Natural killer cell treated with Interleukin-12 subunit alpha and Interleukin-12 subunit beta and Interleukin-15 and Interleukin-18, amount 100 ng/mL, for 72 hours (primary cell): ENCODE results near the gene SLC13A1. TPM values are rescaled to one million over a fixed set of nuclear protein-coding genes. Genes with fewer than 3 reads are reported as not detected.
"Not testable (repeated sequence)": the region's sequence is repeated elsewhere in the genome, so short reads cannot be mapped to it uniquely, and the experiment has no call there.

ENCODE experiments used
- ATAC-seq, 2 donors: fragments of 150-1000 bp; cut with Tn5 transposase in 1 of 2; sonication (Bioruptor Pico), chemical (Tn5 transposase) in 1 of 2; 2 replicates each; pipeline ENCODE4 v1.10.0; 2021
- DNase-seq: peaks from one replicate; pipeline ENCODE4 v3.0.0; 2022; ENCODE audit warnings: low spot score
- H3K27ac Mint-ChIP-seq, 2 donors: 1 replicate in 1 of 2; 2 replicates in 1 of 2; pipeline ENCODE4 v1.8.0; 2022; ENCODE audit warnings: mixed read lengths in 2 of 2, mild to moderate bottlenecking in 1 of 2, moderate library complexity in 1 of 2
- H3K27me3 Mint-ChIP-seq, 2 donors: 1 replicate in 1 of 2; 2 replicates in 1 of 2; pipeline ENCODE4 v1.8.0; 2022; ENCODE audit warnings: mixed read lengths in 2 of 2
- H3K36me3 Mint-ChIP-seq: one replicate; pipeline ENCODE4 v1.8.0; 2022; ENCODE audit warnings: mixed read lengths
- H3K4me1 Mint-ChIP-seq, 2 donors: 1 replicate in 1 of 2; 2 replicates in 1 of 2; pipeline ENCODE4 v1.8.0; 2022; ENCODE audit warnings: low read depth in 2 of 2, mixed read lengths in 2 of 2, mild to moderate bottlenecking in 1 of 2
- H3K4me3 Mint-ChIP-seq: one replicate; pipeline ENCODE4 v1.8.0; 2022; ENCODE audit warnings: mixed read lengths
- H3K9me3 Mint-ChIP-seq: 2 replicates; pipeline ENCODE4 v1.8.0; 2022; ENCODE audit warnings: mixed read lengths
- total RNA-seq, 2 donors: library from RNA; stranded (reverse); gene quantifications; one replicate each; pipeline ENCODE4 v1.2.3, GENCODE V29; 2022

The SLC13A1 gene, protein sequence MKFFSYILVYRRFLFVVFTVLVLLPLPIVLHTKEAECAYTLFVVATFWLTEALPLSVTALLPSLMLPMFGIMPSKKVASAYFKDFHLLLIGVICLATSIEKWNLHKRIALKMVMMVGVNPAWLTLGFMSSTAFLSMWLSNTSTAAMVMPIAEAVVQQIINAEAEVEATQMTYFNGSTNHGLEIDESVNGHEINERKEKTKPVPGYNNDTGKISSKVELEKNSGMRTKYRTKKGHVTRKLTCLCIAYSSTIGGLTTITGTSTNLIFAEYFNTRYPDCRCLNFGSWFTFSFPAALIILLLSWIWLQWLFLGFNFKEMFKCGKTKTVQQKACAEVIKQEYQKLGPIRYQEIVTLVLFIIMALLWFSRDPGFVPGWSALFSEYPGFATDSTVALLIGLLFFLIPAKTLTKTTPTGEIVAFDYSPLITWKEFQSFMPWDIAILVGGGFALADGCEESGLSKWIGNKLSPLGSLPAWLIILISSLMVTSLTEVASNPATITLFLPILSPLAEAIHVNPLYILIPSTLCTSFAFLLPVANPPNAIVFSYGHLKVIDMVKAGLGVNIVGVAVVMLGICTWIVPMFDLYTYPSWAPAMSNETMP
- not detected for total RNA-seq

DNA sequence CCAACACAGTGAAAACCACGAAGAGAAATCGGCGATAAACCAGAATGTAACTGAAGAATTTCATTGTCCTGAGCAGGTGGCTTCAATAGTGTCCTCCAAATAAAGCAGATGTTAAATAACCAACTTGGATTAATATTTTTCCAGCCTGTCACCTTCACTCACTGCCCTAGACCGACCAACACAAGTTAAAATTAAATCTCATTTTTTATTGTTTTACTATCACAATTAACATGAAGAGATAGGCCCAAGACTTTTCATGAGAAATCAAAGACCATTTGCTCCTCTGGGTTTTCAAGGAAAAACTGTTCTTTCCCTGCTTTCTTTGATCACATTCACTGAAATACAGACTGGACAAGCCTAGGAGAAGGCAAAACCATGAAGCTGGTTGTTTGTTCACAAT, at the start of gene SLC13A1:
Gene SLC13A1 (minus strand): TSS at position 87 of the 400 bp plus-strand sequence. CDS start 23 bp downstream, at position 64.
- peaks cover 4% of the 10 kb centered on the region for H3K9me3 Mint-ChIP-seq
- H3K27me3 Mint-ChIP-seq = no peaks in the 10 kb centered on the region
- DNase-seq = no peak
- H3K4me1 Mint-ChIP-seq = no peaks in the 10 kb centered on the region
- H3K27ac Mint-ChIP-seq = no peak within 1 kb of the TSS
- no peaks in the 10 kb centered on the region for H3K36me3 Mint-ChIP-seq
- no peak for ATAC-seq
- no peak within 1 kb of the TSS for H3K4me3 Mint-ChIP-seq

- H3K27me3 Mint-ChIP-seq = no peaks in the 10 kb centered on the region
- H3K9me3 Mint-ChIP-seq = peaks cover 13% of the 10 kb centered on the region
- no peaks in the 10 kb centered on the region for H3K4me1 Mint-ChIP-seq
- no peak for DNase-seq
- no peak for ATAC-seq
- H3K36me3 Mint-ChIP-seq = no peaks in the 10 kb centered on the region
- no peak overlapping the region for H3K27ac Mint-ChIP-seq
- no peak overlapping the region for H3K4me3 Mint-ChIP-seq
These were observed 45.0 kb upstream of the SLC13A1 start for GRCh38 chr7:123244768-123245167.

GRCh38 chr7:123242467-123243092, 42.8 kb upstream of the SLC13A1 start:
- H3K27me3 Mint-ChIP-seq = no peaks in the 10 kb centered on the region
- H3K9me3 Mint-ChIP-seq = peaks cover 9% of the 10 kb centered on the region
- H3K4me1 Mint-ChIP-seq = no peaks in the 10 kb centered on the region

GRCh38 chr7:123241809-123242208, 42.0 kb upstream of the SLC13A1 start:
- Mint-ChIP-seq H3K36me3 (no peaks in the 10 kb centered on the region), H3K4me1 (no peaks in the 10 kb centered on the region), H3K27ac (no peak overlapping the region), H3K27me3 (no peaks in the 10 kb centered on the region), H3K9me3 (peaks cover 9% of the 10 kb centered on the region), H3K4me3 (no peak overlapping the region)
- no peak for DNase-seq
- no peak for ATAC-seq

More at GRCh38 chr7:123242467-123243092, 42.8 kb upstream of the SLC13A1 start:
- DNase-seq = no peak
- Mint-ChIP-seq H3K4me3 (no peak overlapping the region), H3K27ac (no peak overlapping the region), H3K36me3 (no peaks in the 10 kb centered on the region)
- no peak for ATAC-seq

DNA sequence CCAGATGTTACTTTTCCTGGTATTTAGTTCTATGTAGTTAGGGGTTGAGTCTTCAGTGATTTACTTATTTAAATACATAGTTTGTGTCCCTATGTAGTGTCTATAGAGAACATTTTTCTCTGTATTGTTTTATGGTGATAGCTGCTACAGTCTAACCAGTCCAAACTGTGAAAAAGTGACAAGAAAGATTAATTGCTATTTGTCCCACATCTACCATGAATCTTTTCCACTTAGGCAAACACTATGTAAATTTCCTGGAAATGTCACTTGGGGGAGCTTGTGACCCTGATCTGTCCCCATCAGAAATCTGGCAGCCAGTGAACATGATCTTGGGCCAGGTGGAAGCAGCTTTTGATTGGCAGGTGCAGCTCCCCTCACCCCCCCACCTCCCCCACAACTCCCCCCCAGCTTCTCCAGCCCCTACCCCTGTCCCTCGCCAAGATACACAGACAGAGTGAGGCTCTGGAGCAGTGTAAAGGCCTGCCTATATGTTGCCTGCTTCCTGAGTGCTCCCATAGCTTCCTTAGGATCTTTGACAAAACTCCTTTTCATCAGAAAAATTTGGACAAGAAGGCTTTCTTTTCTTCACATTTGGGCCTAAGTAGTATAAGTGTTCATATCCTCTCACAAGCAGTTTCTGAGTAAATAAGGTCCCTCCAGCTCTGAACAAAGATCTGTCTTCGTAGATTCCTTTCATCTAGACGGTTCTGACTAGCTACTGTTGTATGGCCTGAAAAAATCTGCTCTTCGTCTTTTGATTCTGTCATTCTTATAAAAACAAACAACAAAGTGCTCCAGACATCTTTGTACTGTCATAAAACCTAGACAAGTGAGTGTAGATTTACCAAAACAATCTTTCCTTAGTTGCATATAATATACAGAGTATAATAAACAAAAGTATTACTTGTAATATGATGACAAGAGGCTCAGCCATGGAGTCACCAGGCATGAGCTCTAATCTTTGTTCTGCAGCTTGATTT, 31.5 kb upstream of the SLC13A1 start:
- H3K27ac Mint-ChIP-seq = no peak overlapping the region
- no peak for ATAC-seq
- no peaks in the 10 kb centered on the region for H3K36me3 Mint-ChIP-seq
- no peak overlapping the region for H3K4me3 Mint-ChIP-seq
- peaks cover 11% of the 10 kb centered on the region for H3K9me3 Mint-ChIP-seq
- no peaks in the 10 kb centered on the region for H3K27me3 Mint-ChIP-seq
- H3K4me1 Mint-ChIP-seq = no peaks in the 10 kb centered on the region
- DNase-seq = no peak

- H3K9me3 Mint-ChIP-seq = peaks cover 12% of the 10 kb centered on the region
These were observed 30.8 kb upstream of the SLC13A1 start for GRCh38 chr7:123230603-123231002.

DNA sequence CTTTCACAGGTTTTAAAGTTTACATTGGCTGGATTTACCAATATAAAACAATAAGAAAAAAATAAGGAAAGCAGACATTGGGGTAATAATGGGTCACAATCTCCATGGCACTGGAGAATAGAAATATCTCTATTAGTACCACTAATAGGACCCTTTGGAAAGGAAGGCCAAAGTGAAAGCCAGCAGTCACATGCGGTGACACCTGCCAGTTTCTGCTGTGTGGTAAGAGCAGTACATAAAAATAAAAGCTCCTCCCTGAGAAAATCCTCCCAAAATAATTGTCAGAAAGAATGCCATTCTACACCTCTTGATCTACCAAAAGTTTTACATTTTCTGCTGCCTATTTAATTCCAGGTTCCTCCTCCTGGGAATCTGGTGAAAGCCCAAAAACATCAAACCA, 30.4 kb upstream of the SLC13A1 start:
- DNase-seq = no peak
- Mint-ChIP-seq H3K4me3 (no peak overlapping the region), H3K9me3 (peaks cover 13% of the 10 kb centered on the region), H3K36me3 (peaks cover 5% of the 10 kb centered on the region), H3K4me1 (no peaks in the 10 kb centered on the region), H3K27me3 (no peaks in the 10 kb centered on the region), H3K27ac (no peak overlapping the region)
- ATAC-seq = no peak

More at GRCh38 chr7:123230603-123231002, 30.8 kb upstream of the SLC13A1 start:
- H3K27me3 Mint-ChIP-seq = no peaks in the 10 kb centered on the region
- peaks cover under 1% of the 10 kb centered on the region for H3K36me3 Mint-ChIP-seq
- no peak overlapping the region for H3K4me3 Mint-ChIP-seq
- no peaks in the 10 kb centered on the region for H3K4me1 Mint-ChIP-seq
- DNase-seq = no peak
- H3K27ac Mint-ChIP-seq = no peak overlapping the region
- ATAC-seq = no peak

DNA sequence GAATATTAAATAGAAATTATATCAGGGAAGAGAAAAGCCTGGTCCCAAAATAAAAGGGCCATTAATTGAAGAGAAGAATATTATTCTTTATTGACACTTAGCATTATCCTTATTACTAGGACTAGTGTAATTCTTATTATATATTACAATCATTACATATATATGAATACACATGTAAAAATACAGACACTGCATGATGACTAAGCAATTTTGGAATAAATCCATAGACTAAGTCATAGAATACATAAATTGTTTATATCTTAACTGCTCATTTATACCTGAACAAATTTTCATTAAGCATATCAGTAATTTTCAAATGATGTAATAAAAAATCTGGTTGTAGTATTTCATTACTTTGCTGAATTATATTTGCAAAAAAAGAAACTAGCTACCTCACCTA, 29.7 kb upstream of the SLC13A1 start:
- no peaks in the 10 kb centered on the region for H3K27me3 Mint-ChIP-seq
- no peaks in the 10 kb centered on the region for H3K4me1 Mint-ChIP-seq
- no peak overlapping the region for H3K27ac Mint-ChIP-seq
- H3K36me3 Mint-ChIP-seq = peaks cover 7% of the 10 kb centered on the region
- no peak for ATAC-seq
- DNase-seq = no peak
- H3K4me3 Mint-ChIP-seq = no peak overlapping the region
- H3K9me3 Mint-ChIP-seq = peaks cover 8% of the 10 kb centered on the region

DNA sequence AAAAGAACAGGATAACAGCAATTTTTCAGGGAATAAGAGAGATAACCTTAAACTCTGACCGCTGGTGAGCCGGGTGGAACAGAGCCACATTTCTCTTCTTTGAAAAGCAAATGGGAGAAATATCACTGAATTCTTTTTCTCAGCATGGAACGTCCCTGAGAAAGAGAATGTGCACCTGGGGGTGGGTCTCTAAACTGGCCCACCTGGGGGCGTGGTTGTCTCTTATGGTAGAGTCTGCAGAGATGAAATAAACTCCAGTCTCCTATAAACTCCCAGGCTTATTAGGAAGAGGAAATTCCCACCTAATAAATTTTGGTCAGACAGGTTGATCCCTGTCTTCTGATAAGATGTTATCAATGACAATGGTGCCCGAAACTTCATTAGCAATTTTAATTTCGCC, 27.9 kb upstream of the SLC13A1 start:
- H3K27me3 Mint-ChIP-seq, H3K4me3 Mint-ChIP-seq, ATAC-seq, H3K4me1 Mint-ChIP-seq, H3K36me3 Mint-ChIP-seq, H3K27ac Mint-ChIP-seq, DNase-seq, H3K9me3 Mint-ChIP-seq: not testable (repeated sequence)

GRCh38 chr7:123220396-123220795, 20.6 kb upstream of the SLC13A1 start:
- Mint-ChIP-seq H3K27me3 (no peaks in the 10 kb centered on the region), H3K27ac (no peak overlapping the region), H3K36me3 (peaks cover 4% of the 10 kb centered on the region), H3K9me3 (peaks cover 8% of the 10 kb centered on the region), H3K4me1 (no peaks in the 10 kb centered on the region), H3K4me3 (no peak overlapping the region)
- DNase-seq (no peak), ATAC-seq (no peak)

DNA sequence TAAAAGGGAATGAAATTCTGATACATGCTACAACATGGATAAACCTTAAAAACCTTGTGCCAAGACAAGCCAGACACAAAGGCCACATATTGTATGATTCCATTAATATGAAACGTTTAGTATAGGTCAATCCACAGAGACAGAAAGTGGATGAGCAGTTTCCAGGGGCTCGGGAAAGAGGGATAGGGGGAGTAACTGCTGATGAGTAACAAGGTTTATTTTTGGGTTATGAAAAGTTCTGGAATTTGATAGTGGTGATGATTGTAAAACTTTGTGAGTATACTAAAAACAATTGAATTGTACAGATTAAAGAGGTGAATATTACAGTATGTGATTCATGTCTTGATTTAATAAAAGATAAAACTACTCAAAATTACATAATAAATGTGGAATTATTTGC, 19.1 kb upstream of the SLC13A1 start:
- Mint-ChIP-seq H3K9me3 (peaks cover 15% of the 10 kb centered on the region), H3K4me3 (no peak overlapping the region), H3K27ac (no peak overlapping the region), H3K36me3 (no peaks in the 10 kb centered on the region), H3K27me3 (no peaks in the 10 kb centered on the region), H3K4me1 (no peaks in the 10 kb centered on the region)
- DNase-seq (no peak), ATAC-seq (no peak)

DNA sequence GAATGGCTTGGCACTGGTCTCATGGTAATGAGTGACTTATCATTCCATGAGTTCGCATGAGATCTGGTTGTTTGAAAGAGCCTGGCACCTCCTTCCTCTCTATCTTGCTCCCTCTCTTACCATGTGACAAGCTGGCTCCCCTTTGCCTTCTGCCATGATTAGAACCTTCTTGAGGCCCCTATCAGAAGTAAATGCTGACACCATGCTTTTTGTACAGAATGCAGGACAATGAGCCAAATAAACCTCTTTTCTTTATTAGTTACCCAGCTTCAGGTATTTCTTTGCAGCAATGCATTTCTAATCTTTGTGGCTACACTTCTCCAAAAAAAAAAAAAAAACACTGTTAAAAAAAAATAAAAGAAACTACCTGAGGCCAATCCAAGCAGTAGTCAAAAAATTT, 17.1 kb upstream of the SLC13A1 start:
- H3K4me3 Mint-ChIP-seq = no peak overlapping the region
- DNase-seq (no peak), ATAC-seq (no peak)
- H3K9me3 Mint-ChIP-seq = peaks cover 11% of the 10 kb centered on the region
- H3K36me3 Mint-ChIP-seq = no peaks in the 10 kb centered on the region
- no peaks in the 10 kb centered on the region for H3K27me3 Mint-ChIP-seq
- no peaks in the 10 kb centered on the region for H3K4me1 Mint-ChIP-seq
- H3K27ac Mint-ChIP-seq = no peak overlapping the region

- H3K27ac Mint-ChIP-seq = no peak overlapping the region
- ATAC-seq = no peak
These were observed 15.6 kb upstream of the SLC13A1 start for GRCh38 chr7:123215350-123215749.

More at GRCh38 chr7:123215350-123215749, 15.6 kb upstream of the SLC13A1 start:
- Mint-ChIP-seq H3K4me1 (no peaks in the 10 kb centered on the region), H3K9me3 (peaks cover 11% of the 10 kb centered on the region), H3K4me3 (no peak overlapping the region), H3K27me3 (no peaks in the 10 kb centered on the region), H3K36me3 (no peaks in the 10 kb centered on the region)
- no peak for DNase-seq
